OCI-LY7 (cell line): Measurements from ENCODE around the gene ADAM22. TPM values are rescaled to one million over a fixed set of nuclear protein-coding genes. Genes with fewer than 3 reads are reported as not detected.

ENCODE experiments used
- BruUV-seq: library from RNA; stranded (reverse); fragments of 400-500 nt; replicated peaks from 2 replicates; lab custom pipeline; 2021; lab: Mats Ljungman, UMichigan
- CTCF ChIA-PET: fragments of 300-600 bp; sonication (Branson Sonifier 250); formaldehyde crosslinking; loops from one replicate; lab custom pipeline; 2022; ENCODE audit warnings: antibody characterized with exemption; ENCODE audit not compliant: unreplicated experiment; lab: Charles Lee
- POLR2A ChIA-PET: fragments of 300-600 bp; sonication (Branson Sonifier 250); formaldehyde crosslinking; loops from one replicate; lab custom pipeline; 2022; ENCODE audit warnings: antibody characterized with exemption; lab: Charles Lee
- DNase-seq: peaks from one replicate; pipeline ENCODE4 v3.0.0-alpha.2; 2015; ENCODE audit warnings: low spot score
- H2AFZ ChIP-seq: fragments of 200-600 bp; sonication (generic), shearing (Covaris generic); 2 replicates; pipeline ENCODE4 v1.6.1; 2014; ENCODE audit warnings: mild to moderate bottlenecking, antibody characterized with exemption, low read length, moderate library complexity
- H3K27ac ChIP-seq: fragments of 200-600 bp; sonication (generic); 2 replicates; pipeline ENCODE4 v1.5.1; 2014; ENCODE audit warnings: mixed run types, low read depth, mild to moderate bottlenecking, moderate library complexity, low read length, inconsistent platforms; ENCODE audit not compliant: poor library complexity, severe bottlenecking
- H3K36me3 ChIP-seq: fragments of 200-600 bp; sonication (generic); 2 replicates; pipeline ENCODE4 v1.6.1; 2014; ENCODE audit warnings: mild to moderate bottlenecking, antibody characterized with exemption, low read length, moderate library complexity, mixed read lengths; ENCODE audit not compliant: insufficient read depth
- H3K4me1 ChIP-seq: fragments of 200-600 bp; sonication (generic); 2 replicates; pipeline ENCODE4 v1.5.1; 2014; ENCODE audit warnings: mild to moderate bottlenecking, low read length; ENCODE audit not compliant: insufficient read depth, poor library complexity, severe bottlenecking
- H3K4me2 ChIP-seq: fragments of 200-600 bp; sonication (generic); 2 replicates; pipeline ENCODE4 v1.6.1; 2014; ENCODE audit warnings: mild to moderate bottlenecking, low read length
- H3K4me3 ChIP-seq: fragments of 200-600 bp; sonication (generic); 2 replicates; pipeline ENCODE4 v1.5.1; 2014; ENCODE audit warnings: mild to moderate bottlenecking, low read depth, low read length; ENCODE audit not compliant: poor library complexity, severe bottlenecking
- H3K79me2 ChIP-seq: fragments of 200-600 bp; sonication (generic); 2 replicates; pipeline ENCODE4 v1.6.1; 2016; ENCODE audit warnings: low read depth, mild to moderate bottlenecking, low read length, moderate library complexity, mixed read lengths; ENCODE audit not compliant: insufficient read depth
- H3K9me2 ChIP-seq: fragments of 200-600 bp; sonication (generic); 2 replicates; pipeline ENCODE4 v1.6.1; 2016; ENCODE audit warnings: mild to moderate bottlenecking, low read length, mixed read lengths; ENCODE audit not compliant: insufficient read depth
- H3K9me3 ChIP-seq: fragments of 200-600 bp; sonication (generic); 2 replicates; pipeline ENCODE4 v1.6.1; 2014; ENCODE audit warnings: mild to moderate bottlenecking, mixed run types, low read length, mixed read lengths
- H4K20me1 ChIP-seq: fragments of 200-600 bp; sonication (generic); 2 replicates; pipeline ENCODE4 v1.6.1; 2014; ENCODE audit warnings: mild to moderate bottlenecking, antibody characterized with exemption, low read length, moderate library complexity, mixed read lengths; ENCODE audit not compliant: insufficient read depth
- CTCF ChIP-seq: fragments of 200-600 bp; sonication (generic); conservative IDR thresholded peaks from 2 replicates; pipeline ENCODE4 v1.5.1; 2014; ENCODE audit warnings: mild to moderate bottlenecking, antibody characterized with exemption, low read length, moderate library complexity, mixed read lengths
- EZH2phosphoT487 ChIP-seq: fragments of 200-600 bp; sonication (generic); IDR thresholded peaks from 2 replicates; pipeline ENCODE4 v1.6.1; 2018; ENCODE audit warnings: low read depth, borderline replicate concordance, mild to moderate bottlenecking, mixed run types, antibody characterized with exemption, low read length, moderate library complexity, mixed read lengths
- intact Hi-C: fragments of 100-400 bp; cut with micrococcal nuclease; formaldehyde crosslinking; loops from one replicate; pipeline ENCODE4 v1.10.0; 2022; ENCODE audit not compliant: unreplicated experiment
- total RNA-seq, 2 experiments: library from RNA; depleted of rRNA in 1 of 2; stranded (reverse); fragments of >200 nt in 1 of 2; shearing (Covaris generic) in 1 of 2; gene quantifications; 2 replicates each; pipeline ENCODE4 v1.2.3, GENCODE V29; 2014 to 2022

ADAM22 gene
- total RNA-seq, 2 experiments from 2014 or later = 12.0 to 13.6 TPM

- no peaks in the 10 kb centered on the region for H4K20me1 ChIP-seq
- intact Hi-C loops = loop anchor here (10.0 kb wide), 2 partner anchors 591 to 1381 kb away; no protein-coding TSS in a partner anchor
- no peak overlapping the region for H3K4me2 ChIP-seq
- H3K9me2 ChIP-seq = no peaks in the 10 kb centered on the region
- TF ChIP-seq CTCF (no peak), EZH2phosphoT487 (no peak)
- DNase-seq = no peak
- H2AFZ ChIP-seq = no peak overlapping the region
- H3K4me3 ChIP-seq = no peak overlapping the region
- POLR2A ChIA-PET = interaction anchor here (0.5 kb wide), 1 partner anchor 297 kb away, joined by 4 read pairs; no protein-coding TSS in a partner anchor
- no peaks in the 10 kb centered on the region for H3K79me2 ChIP-seq
- H3K9me3 ChIP-seq = no peaks in the 10 kb centered on the region
- no peaks in the 10 kb centered on the region for H3K36me3 ChIP-seq
- BruUV-seq = no TSS peak
- CTCF ChIA-PET = no interaction called here
- H3K27ac ChIP-seq = no peak overlapping the region
- no peaks in the 10 kb centered on the region for H3K4me1 ChIP-seq
These were observed 310.2 kb downstream of the ADAM22 start for GRCh38 chr7:88244258-88244657.

Other genes with a start within 250 kb of the ADAM22 start
- gene SLC25A40, start 57.9 kb upstream of the ADAM22 start, total RNA-seq (2014; rRNA removed; shearing (Covaris generic)) = 21.0 and 22.0 TPM in 2 replicates
- 53.6 and 66.1 TPM in 2 replicates for gene SLC25A40, start 57.9 kb upstream of the ADAM22 start, total RNA-seq (2022)
- 83.9 and 99.2 TPM in 2 replicates for gene DBF4, start 57.8 kb upstream of the ADAM22 start, total RNA-seq (2014; rRNA removed; shearing (Covaris generic))
- gene DBF4, start 57.8 kb upstream of the ADAM22 start, total RNA-seq (2022) = 87.9 and 95.0 TPM in 2 replicates